Inferior parietal cortex (tissue), 1 donor: ENCODE data around the gene ELP5.
"Not testable (repeated sequence)": the region's sequence is repeated elsewhere in the genome, so short reads cannot be mapped to it uniquely, and the experiment has no call there.

Experiments used
- DNase-seq: peaks from one replicate; pipeline ENCODE4 v3.0.0-alpha.2; 2016; ENCODE audit errors: extremely low spot score

Gene ELP5

GRCh38 chr17:7236808-7237207 is 15.2 kb upstream of the ELP5 start:
- DNase-seq = no peak

DNA sequence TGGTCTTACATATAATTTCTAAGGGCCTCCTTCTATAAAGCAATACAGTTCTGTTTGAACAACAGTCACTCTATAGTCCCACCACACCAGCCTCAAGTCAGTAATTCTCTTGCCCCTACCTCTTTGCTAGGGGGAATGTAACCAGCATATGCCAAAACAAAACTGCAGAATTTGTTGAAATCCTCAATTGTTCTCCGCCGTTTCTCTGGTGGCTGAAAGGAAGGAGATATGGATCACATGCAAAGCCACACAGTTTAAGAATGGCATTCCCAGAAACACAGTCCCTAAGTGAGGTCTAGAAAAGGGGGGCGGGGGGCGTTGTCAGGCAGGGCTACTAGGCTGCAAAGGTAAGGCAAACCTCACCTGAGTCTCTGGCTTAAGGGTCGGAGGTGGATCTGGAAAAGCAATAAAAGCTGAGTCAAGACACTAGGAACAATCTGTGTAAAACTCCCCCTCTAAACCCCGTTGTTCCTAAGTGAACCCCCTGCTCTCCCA is 14.7 kb upstream of the ELP5 start:
- DNase-seq = no peak

GRCh38 chr17:7237761-7238419 is 14.1 kb upstream of the ELP5 start:
- DNase-seq = no peak

DNA sequence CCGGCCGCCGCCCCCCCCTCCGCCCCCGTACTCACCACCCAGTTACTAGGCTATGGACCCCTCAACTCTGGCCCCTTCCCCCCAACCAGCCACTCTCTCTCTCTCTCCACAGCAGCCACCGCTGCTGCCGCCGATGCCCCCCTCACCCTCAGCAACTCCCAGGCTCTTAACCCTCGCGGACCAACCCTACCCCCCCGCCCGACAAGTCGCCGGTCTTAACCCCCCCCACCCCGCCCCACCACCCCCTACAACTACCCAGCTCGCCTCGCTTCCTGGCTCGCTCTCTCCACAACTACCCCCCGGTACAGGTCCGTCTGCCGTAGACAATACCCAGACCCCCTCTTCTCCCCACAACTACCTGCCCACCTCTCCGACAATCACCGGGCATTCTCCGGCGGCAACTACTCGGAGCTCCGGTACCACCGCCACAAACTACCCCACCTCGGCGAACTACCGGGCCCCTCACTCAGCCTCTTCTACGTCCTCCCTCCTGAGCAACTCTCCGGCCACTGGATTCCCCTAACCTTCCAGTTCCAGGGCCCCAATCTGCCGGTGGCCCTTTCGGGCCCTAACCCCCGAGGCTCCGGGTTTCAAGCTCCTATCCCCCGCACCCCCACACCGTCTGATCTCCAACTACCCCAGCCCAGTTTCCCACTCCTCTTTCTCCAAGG is 13.5 kb upstream of the ELP5 start:
- DNase-seq = no peak

DNA sequence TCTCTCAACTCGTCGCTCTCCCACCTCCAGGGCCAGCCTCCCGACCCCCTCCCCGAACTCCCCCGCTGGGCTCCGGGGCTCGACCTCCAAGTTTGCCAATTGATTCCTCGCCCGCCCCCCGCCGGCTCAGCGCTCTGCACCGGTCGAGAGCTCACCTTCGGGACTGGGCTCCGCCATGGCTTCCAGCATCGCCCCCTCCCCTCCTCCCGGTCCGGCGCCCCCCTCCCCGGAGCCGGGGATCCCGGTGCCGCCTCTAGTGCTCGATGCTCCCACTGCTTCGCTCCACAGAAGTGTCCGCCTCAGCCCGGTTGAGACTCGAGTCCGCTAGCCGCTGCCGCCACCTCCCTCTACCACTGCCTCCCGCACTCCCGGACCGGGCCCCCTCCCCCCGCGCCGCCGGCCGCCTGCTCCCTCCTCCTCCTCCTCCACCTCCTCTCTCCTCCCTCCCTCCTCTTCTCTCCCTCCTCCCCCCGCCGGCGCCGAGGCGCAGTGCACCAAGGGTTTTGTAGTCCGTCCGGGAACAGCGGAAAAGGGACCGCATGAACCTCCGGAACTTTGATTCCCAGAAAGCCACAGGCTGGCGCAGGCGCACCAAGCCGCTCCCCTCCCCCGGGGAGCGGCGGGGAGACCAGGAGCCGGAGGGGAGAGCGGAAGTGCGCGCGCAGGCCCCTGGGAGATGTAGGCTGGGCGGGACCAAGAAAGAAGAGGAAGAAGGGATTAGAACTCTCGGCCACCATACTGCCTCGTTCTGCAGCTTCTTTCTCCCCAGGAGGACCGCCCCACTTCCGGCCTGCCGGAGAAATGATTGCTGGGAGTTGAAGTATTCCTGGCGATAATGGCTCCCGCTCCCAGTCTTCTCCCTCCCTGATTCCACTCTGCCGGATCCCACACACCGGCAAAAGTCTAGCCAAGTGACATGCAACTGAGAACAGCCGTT is 12.7 kb upstream of the ELP5 start, which contains the start of gene PHF23:
Gene PHF23, minus strand, starts transcription at position 367 of the 937 bp plus-strand sequence. Its CDS starts 178 bp downstream, at position 189.
- peak; percentile 99 for DNase-seq

- no peak for DNase-seq
These were observed 11.6 kb upstream of the ELP5 start for GRCh38 chr17:7240375-7240774.

DNA sequence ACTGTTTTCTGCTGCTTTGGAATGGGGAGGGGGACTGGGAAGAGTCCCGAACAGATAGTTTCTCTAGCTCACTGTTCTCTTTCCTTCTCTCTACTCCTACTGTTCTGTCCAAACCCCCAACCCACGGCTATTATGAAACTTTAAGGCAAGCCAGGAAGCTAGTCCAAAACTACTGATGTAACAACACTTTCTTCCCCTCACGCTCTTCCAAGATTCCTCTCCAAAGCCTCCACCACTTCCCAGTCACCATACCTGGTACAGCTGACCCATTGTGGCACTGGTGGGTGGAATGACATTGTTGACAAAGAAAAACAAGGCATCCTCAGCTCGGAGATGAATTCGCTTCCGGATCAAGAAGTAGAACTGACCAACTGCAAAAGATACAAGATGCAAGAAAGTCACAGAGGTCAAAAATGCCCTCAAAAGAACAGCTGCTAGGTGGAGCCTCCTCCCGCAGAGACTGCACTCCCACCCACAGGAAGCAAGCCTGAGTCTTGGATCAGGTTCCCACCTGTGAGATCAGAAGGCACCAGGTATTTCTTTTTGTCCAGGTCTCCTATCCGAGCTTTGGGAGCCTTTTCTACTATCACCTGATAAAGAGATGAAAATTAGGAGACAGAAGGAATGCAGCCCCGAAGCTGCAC is 10.8 kb upstream of the ELP5 start:
- DNase-seq = no peak

DNA sequence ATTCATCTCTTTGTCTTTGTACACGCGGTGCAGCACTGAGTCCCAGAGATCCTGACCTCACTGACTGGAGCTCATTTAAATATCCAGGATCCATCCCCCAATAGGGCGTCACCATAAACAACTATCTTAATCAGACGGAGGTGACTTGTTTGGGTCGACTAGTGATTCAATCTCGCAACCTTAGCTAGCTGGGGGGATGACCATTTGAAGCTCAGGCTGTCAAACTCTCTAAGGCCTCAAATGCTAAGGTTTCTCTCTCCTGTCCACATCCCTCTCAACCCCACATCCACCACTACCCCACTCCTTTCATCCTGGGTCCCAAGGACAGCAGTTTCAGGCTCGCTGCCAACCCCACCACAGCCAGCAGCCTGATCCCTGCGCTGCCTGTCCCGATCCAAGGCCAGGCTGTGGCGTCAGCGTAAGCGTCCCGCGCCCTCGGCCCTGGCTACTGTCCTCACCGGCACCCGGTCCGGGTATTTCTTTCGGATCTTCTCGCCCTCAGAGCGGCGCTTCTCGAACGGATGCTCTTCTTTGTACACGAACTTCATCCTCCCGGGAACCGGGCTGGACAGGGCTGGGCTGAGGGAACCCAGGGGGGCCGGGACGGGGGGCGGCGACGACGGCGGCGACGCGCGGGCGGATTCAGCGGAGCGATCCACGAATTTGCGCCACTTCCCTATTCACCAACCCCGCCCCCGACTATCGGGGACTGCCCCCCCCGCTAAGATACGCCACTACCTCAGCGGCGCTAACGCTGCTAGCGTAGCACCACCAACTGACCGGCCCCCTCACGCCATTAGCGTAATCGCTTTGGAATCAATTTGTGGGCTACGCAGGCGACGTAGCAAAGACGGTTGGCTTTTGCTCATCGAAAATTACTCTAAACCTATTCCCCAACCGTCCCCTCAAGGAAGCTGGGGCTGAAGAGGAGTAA is 10.0 kb upstream of the ELP5 start, which contains the start of gene GABARAP:
Gene GABARAP, minus strand, starts transcription at position 667 of the 934 bp plus-strand sequence. Its CDS starts 119 bp downstream, at position 548.
- peak; percentile 92 for DNase-seq

DNA sequence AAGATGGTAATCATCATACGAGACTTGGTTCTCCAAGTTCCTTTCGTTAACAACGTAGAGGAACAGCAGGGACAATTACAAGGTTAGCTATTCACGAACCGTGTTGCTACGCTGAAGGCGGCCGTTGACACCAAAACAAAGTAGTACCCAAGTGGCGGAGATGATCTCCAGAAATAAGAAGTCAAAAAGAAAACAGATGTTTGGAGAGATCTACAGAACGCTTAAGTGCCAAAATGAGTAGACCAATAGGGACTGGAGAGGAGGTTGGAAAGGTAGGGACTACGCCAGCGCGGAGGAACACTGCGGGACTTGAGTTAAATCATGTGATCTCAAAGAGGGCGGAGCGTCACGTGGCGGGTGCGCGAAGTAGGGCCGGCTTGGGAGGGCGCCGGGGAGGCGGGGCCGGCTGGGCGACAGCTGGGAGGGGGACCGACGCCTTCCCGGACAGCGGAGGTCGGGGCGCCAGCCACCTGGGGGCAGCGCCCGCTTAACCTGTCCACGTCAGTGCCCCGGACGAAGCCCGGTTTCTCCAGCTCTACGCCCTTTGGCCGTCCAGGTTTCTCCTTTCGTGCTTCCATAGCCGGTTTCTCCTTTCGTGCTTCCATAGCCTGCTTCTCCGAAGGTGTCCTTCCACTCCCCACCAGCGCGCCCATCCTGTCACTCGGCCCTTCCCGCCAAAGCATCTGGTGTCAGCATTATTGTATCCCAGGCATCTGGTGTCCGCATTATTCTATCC is 9.1 kb upstream of the ELP5 start:
- peak; percentile 97 for DNase-seq

DNA sequence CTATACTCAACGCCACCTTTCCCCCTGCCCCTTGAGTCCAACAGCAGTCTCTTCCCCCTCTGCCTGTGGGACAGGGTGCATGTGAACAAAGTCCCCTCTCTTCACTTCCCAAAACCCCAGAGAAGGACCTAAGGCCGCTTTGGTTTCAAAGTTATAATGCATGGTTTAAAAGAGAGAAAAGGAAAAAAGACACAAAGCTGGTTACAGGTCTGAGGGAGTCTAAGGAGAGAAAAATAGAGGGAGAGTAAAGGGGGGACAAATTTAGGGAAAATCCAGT is 8.6 kb upstream of the ELP5 start:
- DNase-seq = no peak

GRCh38 chr17:7243838-7244237 is 8.2 kb upstream of the ELP5 start:
- DNase-seq = not testable (repeated sequence)

- no peak for DNase-seq
These were observed 5.2 kb upstream of the ELP5 start for GRCh38 chr17:7246779-7247178.

- no peak for DNase-seq
These were observed 3.2 kb upstream of the ELP5 start for GRCh38 chr17:7248796-7249195.

DNA sequence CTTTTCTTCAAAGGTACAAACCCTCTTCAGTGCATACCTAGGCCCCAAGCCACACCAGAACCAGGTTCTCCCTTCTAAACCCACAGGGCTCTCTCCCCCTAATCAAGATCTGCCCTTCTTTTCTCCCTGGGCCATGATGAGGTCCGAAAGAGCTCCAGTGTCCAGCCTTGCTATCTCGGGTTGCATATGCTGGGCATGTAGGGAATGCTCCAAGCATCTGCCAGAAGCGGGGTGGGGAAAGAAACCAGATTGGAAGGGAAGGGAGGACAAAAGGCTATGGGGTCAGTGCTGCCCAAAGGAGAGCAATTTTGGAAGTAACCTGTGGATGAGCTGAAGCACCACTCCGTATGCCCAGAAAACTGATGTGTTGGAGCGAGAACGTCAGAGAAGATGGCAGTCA is 2.8 kb upstream of the ELP5 start:
- DNase-seq = no peak

- no peak for DNase-seq
These were observed 2.2 kb upstream of the ELP5 start for GRCh38 chr17:7249830-7250229.

DNA sequence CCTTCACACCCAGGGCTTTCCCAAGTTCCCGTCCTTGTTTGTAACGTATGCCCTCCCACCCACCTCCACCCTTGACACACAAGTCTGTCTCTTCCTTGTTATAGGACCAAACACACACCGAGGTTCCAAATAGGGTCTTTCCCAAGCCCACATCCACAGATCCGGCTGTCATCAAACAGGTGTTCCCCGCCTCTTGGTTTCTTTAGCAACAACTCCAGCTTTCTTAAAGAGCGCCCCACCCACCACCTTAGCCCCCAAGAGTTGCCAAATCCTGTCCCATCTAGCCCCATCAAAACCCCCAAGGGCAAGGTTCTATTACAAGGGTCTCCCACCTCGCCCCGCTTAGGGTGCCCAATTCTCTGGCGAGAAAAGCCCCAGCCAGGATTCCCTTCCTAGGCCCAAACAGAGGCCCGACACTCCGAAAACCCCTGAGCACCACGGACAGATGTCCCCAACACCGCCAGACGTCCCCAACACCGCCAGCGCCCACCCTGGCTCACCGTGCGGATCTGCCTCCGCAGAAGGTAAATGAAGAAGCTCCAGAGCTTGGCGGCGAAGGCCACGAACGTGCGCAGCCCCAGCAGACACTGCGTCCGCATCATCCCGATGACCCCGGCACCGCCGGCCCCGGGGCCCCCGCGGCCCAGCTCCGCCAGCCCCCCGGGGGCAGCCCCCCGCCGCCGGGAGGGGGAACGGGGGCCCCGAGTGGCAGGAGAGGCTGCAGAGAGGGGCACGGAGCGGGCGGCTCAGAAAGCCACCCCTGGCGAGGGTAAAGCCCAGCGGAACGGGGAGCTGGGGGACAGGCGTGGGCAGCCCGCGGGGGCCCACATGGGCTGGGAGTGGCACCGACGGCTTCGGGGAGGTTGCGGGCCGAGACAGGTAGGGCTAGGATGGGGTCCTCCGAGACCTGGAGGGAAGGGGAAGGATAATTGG is 1.1 kb upstream of the ELP5 start:
- no peak for DNase-seq

- peak; percentile 99 for DNase-seq
These were observed 297 bp upstream of the ELP5 start, which contains the start of gene CTDNEP1 for GRCh38 chr17:7251661-7252175. Gene CTDNEP1 (minus strand): TSS chr17:7251734. CDS start chr17:7251296, 438 bp downstream.

DNA sequence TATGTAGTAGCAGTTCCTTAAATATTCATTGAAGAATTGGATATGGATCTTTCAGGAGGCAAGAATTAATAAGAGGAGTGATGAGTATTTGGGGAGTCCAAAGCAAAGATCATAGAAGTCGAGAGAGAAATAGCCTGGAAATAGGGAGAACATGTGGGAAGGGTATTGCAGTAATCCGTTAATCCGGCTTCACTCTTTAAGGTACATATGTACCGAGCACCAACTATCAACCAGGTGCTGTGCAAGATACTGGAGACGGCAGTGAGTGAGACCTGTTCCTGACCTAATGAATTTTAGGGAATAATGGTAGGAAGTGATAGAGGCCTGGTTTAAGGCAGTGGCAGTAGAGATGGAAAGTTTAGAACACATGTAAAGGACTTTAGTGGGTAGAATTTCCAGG is 1.1 kb downstream of the ELP5 start:
- no peak for DNase-seq

DNA sequence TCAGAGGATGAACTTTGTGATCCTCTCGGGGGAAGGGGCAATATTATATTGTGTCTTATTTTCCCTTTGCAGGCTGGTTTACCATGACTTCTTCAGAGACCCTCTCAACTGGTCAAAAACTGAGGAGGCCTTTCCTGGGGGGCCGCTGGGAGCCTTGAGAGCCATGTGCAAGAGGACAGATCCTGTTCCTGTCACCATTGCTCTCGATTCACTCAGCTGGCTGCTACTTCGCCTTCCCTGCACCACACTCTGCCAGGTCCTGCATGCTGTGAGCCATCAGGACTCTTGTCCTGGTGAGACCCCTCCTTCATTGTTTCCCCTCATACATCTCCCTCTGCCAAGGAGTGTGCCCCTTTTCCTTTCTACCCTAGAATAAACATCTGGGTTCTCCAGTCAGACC is 2.5 kb downstream of the ELP5 start:
- DNase-seq = no peak
